Measurements from ENCODE around the gene PTPN2.
A peak's percentile ranks its signal among the peaks of the same experiment; 100 is the strongest.

The PTPN2 gene

GRCh38 chr18:12883684-12884405, at the start of gene PTPN2:
Gene PTPN2 (minus strand): TSS chr18:12884237. CDS start chr18:12884141, 96 bp downstream.
- Histone ChIP-seq H3K36me3 (ENCODE audit: control insufficient read depth, insufficient read depth, low read length) (no peaks in the 10 kb centered on the region), H3K4me1 (ENCODE audit: control insufficient read depth, insufficient read depth, low read length) (peaks cover 7% of the 10 kb centered on the region), H3K4me3 (ENCODE audit: low read length) (peak within 1 kb of the TSS; percentile 97), H3K27me3 (ENCODE audit: control insufficient read depth, insufficient read depth, low read length) (no peaks in the 10 kb centered on the region), H3K9me3 (ENCODE audit: control insufficient read depth, insufficient read depth, low read length) (no peaks in the 10 kb centered on the region), H3K27ac (ENCODE audit: low read length) (no peak within 1 kb of the TSS)
- WGBS (ENCODE audit: insufficient coverage, insufficient read length): no CpG with 5 or more reads among the region's 97 CpGs
- no peak for DNase-seq (ENCODE audit: low read depth, low spot score)

DNA sequence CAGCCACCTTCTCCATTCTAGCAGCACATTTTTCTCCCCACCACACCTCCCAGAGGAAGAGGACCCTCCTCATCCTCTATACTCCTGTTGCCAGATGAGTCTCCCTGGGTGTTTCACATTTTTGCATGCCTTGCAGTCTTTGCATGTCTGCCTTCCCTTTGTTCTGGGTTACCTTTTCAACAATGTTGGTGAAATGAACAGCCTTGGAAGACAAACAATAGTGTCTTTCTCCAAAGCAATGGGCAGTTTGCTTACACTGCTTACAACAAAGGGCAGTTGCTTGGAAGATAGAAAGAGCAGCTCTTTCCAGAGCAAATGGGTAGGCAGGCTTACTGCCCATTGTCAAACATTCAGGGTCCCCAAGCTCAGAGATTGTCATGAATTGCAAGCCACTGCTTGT, 49.3 kb upstream of the PTPN2 start:
- Histone ChIP-seq H3K27me3 (ENCODE audit: control insufficient read depth, insufficient read depth, low read length) (no peaks in the 10 kb centered on the region), H3K4me3 (ENCODE audit: low read length) (no peak overlapping the region), H3K36me3 (ENCODE audit: control insufficient read depth, insufficient read depth, low read length) (no peaks in the 10 kb centered on the region), H3K4me1 (ENCODE audit: control insufficient read depth, insufficient read depth, low read length) (no peaks in the 10 kb centered on the region), H3K9me3 (ENCODE audit: control insufficient read depth, insufficient read depth, low read length) (no peaks in the 10 kb centered on the region), H3K27ac (ENCODE audit: low read length) (no peak overlapping the region)
- DNase-seq (ENCODE audit: low read depth, low spot score): no peak

- Histone ChIP-seq H3K27me3 (ENCODE audit: control insufficient read depth, insufficient read depth, low read length) (no peaks in the 10 kb centered on the region), H3K4me1 (ENCODE audit: control insufficient read depth, insufficient read depth, low read length) (no peaks in the 10 kb centered on the region), H3K27ac (ENCODE audit: low read length) (no peak overlapping the region), H3K9me3 (ENCODE audit: control insufficient read depth, insufficient read depth, low read length) (no peaks in the 10 kb centered on the region), H3K4me3 (ENCODE audit: low read length) (no peak overlapping the region), H3K36me3 (ENCODE audit: control insufficient read depth, insufficient read depth, low read length) (no peaks in the 10 kb centered on the region)
- no CpG with 5 or more reads among the region's 3 CpGs for WGBS (ENCODE audit: insufficient coverage, insufficient read length)
- no peak for DNase-seq (ENCODE audit: low read depth, low spot score)
These were observed 46.9 kb upstream of the PTPN2 start for GRCh38 chr18:12930908-12931307.

DNA sequence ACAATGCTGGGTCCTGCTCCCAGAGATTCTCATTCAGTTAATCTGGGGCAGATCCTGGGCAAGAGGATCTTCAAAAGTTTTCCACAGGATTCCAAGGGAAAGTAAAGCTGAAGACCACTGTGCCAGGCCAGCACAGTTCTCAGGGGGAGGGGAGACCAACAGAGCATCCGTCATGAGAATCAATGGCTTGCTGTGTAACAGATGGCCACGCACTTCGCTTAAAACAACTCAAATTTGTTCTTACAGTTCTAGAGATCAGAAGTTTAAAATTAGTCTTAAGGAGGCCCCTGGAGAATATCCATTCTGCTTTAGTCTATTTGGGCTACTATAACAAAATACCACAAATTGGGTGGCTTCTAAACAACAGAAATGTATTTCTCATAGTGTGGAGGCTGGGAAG, 46.3 kb upstream of the PTPN2 start:
- Histone ChIP-seq H3K36me3 (ENCODE audit: control insufficient read depth, insufficient read depth, low read length) (no peaks in the 10 kb centered on the region), H3K27me3 (ENCODE audit: control insufficient read depth, insufficient read depth, low read length) (no peaks in the 10 kb centered on the region), H3K9me3 (ENCODE audit: control insufficient read depth, insufficient read depth, low read length) (no peaks in the 10 kb centered on the region), H3K27ac (ENCODE audit: low read length) (no peak overlapping the region), H3K4me1 (ENCODE audit: control insufficient read depth, insufficient read depth, low read length) (no peaks in the 10 kb centered on the region), H3K4me3 (ENCODE audit: low read length) (no peak overlapping the region)
- no CpG with 5 or more reads among the region's 3 CpGs for WGBS (ENCODE audit: insufficient coverage, insufficient read length)
- no peak for DNase-seq (ENCODE audit: low read depth, low spot score)

- WGBS (ENCODE audit: insufficient coverage, insufficient read length): 100% methylated on average over 1 of the region's 5 CpGs
- H3K27ac ChIP-seq (ENCODE audit: low read length): no peak overlapping the region
- DNase-seq (ENCODE audit: low read depth, low spot score): no peak
- H3K27me3 ChIP-seq (ENCODE audit: control insufficient read depth, insufficient read depth, low read length): no peaks in the 10 kb centered on the region
- no peaks in the 10 kb centered on the region for H3K36me3 ChIP-seq (ENCODE audit: control insufficient read depth, insufficient read depth, low read length)
- no peaks in the 10 kb centered on the region for H3K9me3 ChIP-seq (ENCODE audit: control insufficient read depth, insufficient read depth, low read length)
- no peak overlapping the region for H3K4me3 ChIP-seq (ENCODE audit: low read length)
- no peaks in the 10 kb centered on the region for H3K4me1 ChIP-seq (ENCODE audit: control insufficient read depth, insufficient read depth, low read length)
These were observed 45.5 kb upstream of the PTPN2 start for GRCh38 chr18:12929477-12930083.

DNA sequence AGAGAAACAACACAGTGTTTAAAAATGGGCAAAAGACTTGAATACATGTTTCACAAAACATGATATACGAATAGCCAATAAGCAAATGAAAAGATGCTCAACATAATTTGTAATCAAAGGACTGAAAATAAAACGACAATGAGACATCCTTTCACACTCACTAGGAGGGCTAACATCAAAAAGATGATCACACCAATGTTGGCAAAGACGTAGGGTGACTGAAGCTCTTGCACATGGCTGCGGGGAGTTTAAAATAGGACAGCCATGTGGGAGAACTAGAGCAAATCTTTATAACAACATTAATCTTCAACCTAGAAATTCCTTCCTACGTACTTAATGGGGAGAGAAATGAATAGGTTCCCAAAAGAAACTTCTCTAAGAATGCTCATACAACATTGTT, 44.6 kb upstream of the PTPN2 start:
- no peak overlapping the region for H3K27ac ChIP-seq (ENCODE audit: low read length)
- DNase-seq (ENCODE audit: low read depth, low spot score): no peak
- WGBS (ENCODE audit: insufficient coverage, insufficient read length): no CpG with 5 or more reads among the region's 5 CpGs

GRCh38 chr18:12928206-12928605, 44.2 kb upstream of the PTPN2 start:
- Histone ChIP-seq H3K9me3 (ENCODE audit: control insufficient read depth, insufficient read depth, low read length) (no peaks in the 10 kb centered on the region), H3K27me3 (ENCODE audit: control insufficient read depth, insufficient read depth, low read length) (no peaks in the 10 kb centered on the region; the same call in 1 of the 2 replicates), H3K4me3 (ENCODE audit: low read length) (no peak overlapping the region), H3K27ac (ENCODE audit: low read length) (no peak overlapping the region), H3K4me1 (ENCODE audit: control insufficient read depth, insufficient read depth, low read length) (no peaks in the 10 kb centered on the region), H3K36me3 (ENCODE audit: control insufficient read depth, insufficient read depth, low read length) (no peaks in the 10 kb centered on the region)
- whole genome bisulfite sequencing (ENCODE audit: insufficient coverage, insufficient read length): no CpG with 5 or more reads among the region's 4 CpGs
- no peak for DNase-seq (ENCODE audit: low read depth, low spot score)

More for the DNA sequence above, 44.6 kb upstream of the PTPN2 start:
- H3K27me3 ChIP-seq (ENCODE audit: control insufficient read depth, insufficient read depth, low read length): no peaks in the 10 kb centered on the region; the same call in 1 of the 2 replicates
- no peaks in the 10 kb centered on the region for H3K4me1 ChIP-seq (ENCODE audit: control insufficient read depth, insufficient read depth, low read length)
- no peak overlapping the region for H3K4me3 ChIP-seq (ENCODE audit: low read length)
- no peaks in the 10 kb centered on the region for H3K36me3 ChIP-seq (ENCODE audit: control insufficient read depth, insufficient read depth, low read length)
- H3K9me3 ChIP-seq (ENCODE audit: control insufficient read depth, insufficient read depth, low read length): no peaks in the 10 kb centered on the region

- H3K9me3 ChIP-seq (ENCODE audit: control insufficient read depth, insufficient read depth, low read length): no peaks in the 10 kb centered on the region
- no peak for DNase-seq (ENCODE audit: low read depth, low spot score)
- no peaks in the 10 kb centered on the region; the same call in 1 of the 2 replicates for H3K27me3 ChIP-seq (ENCODE audit: control insufficient read depth, insufficient read depth, low read length)
- H3K4me3 ChIP-seq (ENCODE audit: low read length): no peak overlapping the region
- H3K4me1 ChIP-seq (ENCODE audit: control insufficient read depth, insufficient read depth, low read length): no peaks in the 10 kb centered on the region
- no peaks in the 10 kb centered on the region for H3K36me3 ChIP-seq (ENCODE audit: control insufficient read depth, insufficient read depth, low read length)
- WGBS (ENCODE audit: insufficient coverage, insufficient read length): no CpG with 5 or more reads among the region's 6 CpGs
- no peak overlapping the region for H3K27ac ChIP-seq (ENCODE audit: low read length)
These were observed 40.6 kb upstream of the PTPN2 start for GRCh38 chr18:12924616-12925015.

DNA sequence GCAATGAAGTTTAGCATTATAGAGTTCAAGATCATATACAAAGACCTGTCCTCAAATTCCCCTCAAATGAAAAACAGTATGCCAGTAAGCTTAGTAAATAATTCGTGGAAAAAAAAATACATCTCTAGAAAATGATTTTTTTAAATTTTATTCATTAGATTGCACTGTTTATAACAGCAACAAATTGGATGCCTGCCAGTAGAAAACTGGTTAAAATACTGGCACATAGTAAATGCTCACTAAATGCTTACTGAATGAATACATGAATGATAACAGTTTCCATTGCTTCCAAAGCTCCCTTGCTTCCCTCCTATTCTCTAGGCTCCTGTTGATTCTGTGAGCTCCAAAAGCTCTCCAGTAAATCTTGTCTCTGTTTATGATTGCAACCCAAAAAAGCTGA, 38.2 kb upstream of the PTPN2 start:
- Histone ChIP-seq H3K4me3 (ENCODE audit: low read length) (no peak overlapping the region), H3K36me3 (ENCODE audit: control insufficient read depth, insufficient read depth, low read length) (no peaks in the 10 kb centered on the region), H3K4me1 (ENCODE audit: control insufficient read depth, insufficient read depth, low read length) (no peaks in the 10 kb centered on the region), H3K27me3 (ENCODE audit: control insufficient read depth, insufficient read depth, low read length) (no peaks in the 10 kb centered on the region; the same call in 1 of the 2 replicates), H3K9me3 (ENCODE audit: control insufficient read depth, insufficient read depth, low read length) (no peaks in the 10 kb centered on the region), H3K27ac (ENCODE audit: low read length) (no peak overlapping the region)
- no peak for DNase-seq (ENCODE audit: low read depth, low spot score)
- WGBS (ENCODE audit: insufficient coverage, insufficient read length): no CpG with 5 or more reads among the region's 1 CpG

DNA sequence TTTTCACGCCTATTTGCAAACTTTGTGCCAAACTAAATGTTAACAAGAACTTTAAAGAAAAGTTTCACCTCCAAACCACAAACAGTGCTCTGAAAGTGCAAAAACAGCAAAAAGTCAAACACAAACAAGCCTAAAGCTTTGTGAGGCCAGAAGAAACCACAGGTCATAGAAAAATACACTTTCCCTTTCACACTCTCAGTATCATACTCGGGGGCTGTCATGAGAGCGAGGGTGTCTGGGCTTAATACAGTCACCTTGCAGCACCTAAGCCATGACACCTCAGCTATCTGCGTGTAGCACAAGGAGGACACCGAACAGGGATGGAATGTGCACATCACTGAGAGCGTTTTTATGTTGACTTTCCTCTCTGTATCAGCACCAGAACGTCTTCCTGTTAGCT, 37.1 kb upstream of the PTPN2 start:
- WGBS (ENCODE audit: insufficient coverage, insufficient read length): no CpG with 5 or more reads among the region's 7 CpGs
- no peaks in the 10 kb centered on the region for H3K9me3 ChIP-seq (ENCODE audit: control insufficient read depth, insufficient read depth, low read length)
- H3K4me1 ChIP-seq (ENCODE audit: control insufficient read depth, insufficient read depth, low read length): no peaks in the 10 kb centered on the region
- H3K4me3 ChIP-seq (ENCODE audit: low read length): no peak overlapping the region
- no peak overlapping the region for H3K27ac ChIP-seq (ENCODE audit: low read length)
- no peak for DNase-seq (ENCODE audit: low read depth, low spot score)
- H3K27me3 ChIP-seq (ENCODE audit: control insufficient read depth, insufficient read depth, low read length): no peaks in the 10 kb centered on the region; the same call in 1 of the 2 replicates
- no peaks in the 10 kb centered on the region for H3K36me3 ChIP-seq (ENCODE audit: control insufficient read depth, insufficient read depth, low read length)

Data from iPS DF 6.9 (cell line).